Erythroblast (primary cell): ENCODE measurements around the gene SYNPO2.

Experiments
- GATA1 ChIP-seq: IDR thresholded peaks from 2 replicates; pipeline ENCODE4 v1.6.1; 2011; ENCODE audit warnings: low read depth, mild to moderate bottlenecking, control low read depth, low read length, moderate library complexity
- POLR2A ChIP-seq: IDR thresholded peaks from 2 replicates; pipeline ENCODE4 v1.6.1; 2011; ENCODE audit warnings: mild to moderate bottlenecking, low read length

DNA sequence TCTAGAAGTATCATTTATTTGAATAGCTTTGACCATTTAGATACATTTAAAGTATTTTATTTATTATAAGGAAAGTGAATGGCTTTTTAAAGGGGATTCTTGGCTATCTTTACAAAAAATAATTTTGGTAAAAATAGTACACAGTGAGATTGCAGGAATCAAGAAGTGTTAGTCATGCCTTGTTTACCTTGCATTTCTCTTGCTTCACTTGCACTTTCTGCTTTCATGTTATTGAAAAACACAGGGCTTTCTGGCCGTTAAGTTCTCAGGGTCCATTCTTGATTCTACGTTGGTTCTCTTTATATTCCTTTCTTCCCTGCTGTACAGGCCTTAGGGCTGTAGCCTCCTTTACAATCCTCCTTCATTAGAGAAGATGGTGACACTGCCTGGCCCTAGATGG lies 30.9 kb upstream of the SYNPO2 start:
- TF ChIP-seq POLR2A (no peak), GATA1 (no peak)
